SK-N-SH (cell line): ENCODE data around the gene SYPL2. TPM values are rescaled to one million over a fixed set of nuclear protein-coding genes. Genes with fewer than 3 reads are reported as not detected.

Source experiments
- CTCF ChIA-PET: fragments of 300-600, 350-600 bp; formaldehyde crosslinking; extraction: SDS; loops from one replicate; lab custom pipeline; 2021; lab: Yijun Ruan, JAX
- POLR2A ChIA-PET: fragments of 350-600 bp; sonication (Branson Sonifier 250); formaldehyde crosslinking; extraction: SDS; loops from one replicate; lab custom pipeline; 2020; ENCODE audit warnings: antibody characterized with exemption, inconsistent platforms; lab: Yijun Ruan, JAX
- DNase-seq: peaks from one replicate; pipeline ENCODE4 v3.0.0; 2012
- H2AFZ ChIP-seq: fragments of 200-600 bp; sonication (generic); 2 replicates; pipeline ENCODE4 v1.8.1; 2016; ENCODE audit warnings: antibody characterized with exemption, mild to moderate bottlenecking, low read depth
- H3F3A ChIP-seq: fragments of 200-600 bp; sonication (generic); replicated peaks from 2 replicates; pipeline ENCODE3; 2016; ENCODE audit warnings: antibody characterized with exemption, mild to moderate bottlenecking; ENCODE audit not compliant: insufficient read depth
- H3K27ac ChIP-seq, 2 experiments: fragments of 200-500 bp in 1 of 2; fragments of 200-600 bp in 1 of 2; sonication (Bioruptor generic) in 1 of 2; sonication (generic), shearing (Covaris generic) in 1 of 2; 2 replicates each; pipeline versions ENCODE4 v1.5.1 to v1.6.1; 2014 to 2016; ENCODE audit warnings: low read depth in 2 of 2, inconsistent platforms in 1 of 2, low read length in 1 of 2, mild to moderate bottlenecking in 1 of 2, mixed read lengths in 1 of 2
- H3K27me3 ChIP-seq: fragments of 200-600 bp; sonication (generic), shearing (Covaris generic); 2 replicates; pipeline ENCODE4 v1.6.1; 2016; ENCODE audit warnings: mixed run types; ENCODE audit not compliant: insufficient read depth
- H3K36me3 ChIP-seq, 2 experiments: fragments of 200-500 bp in 1 of 2; fragments of 200-600 bp in 1 of 2; sonication (Bioruptor generic) in 1 of 2; sonication (generic) in 1 of 2; replicated peaks in 1 of 2; 2 replicates each; pipeline versions ENCODE3 to v1.5.1; 2014 to 2016; ENCODE audit warnings: low read length in 1 of 2, mild to moderate bottlenecking in 1 of 2; ENCODE audit not compliant: insufficient read depth in 2 of 2, control insufficient read depth in 1 of 2
- H3K4me1 ChIP-seq, 2 experiments: fragments of 200-500 bp in 1 of 2; fragments of 200-600 bp in 1 of 2; sonication (Bioruptor generic) in 1 of 2; sonication (generic), shearing (Covaris generic) in 1 of 2; 2 replicates each; pipeline versions ENCODE4 v1.5.1 to v1.6.1; 2014 to 2016; ENCODE audit warnings: low read depth in 1 of 2, low read length in 1 of 2, mixed run types in 1 of 2; ENCODE audit not compliant: insufficient read depth in 2 of 2, control insufficient read depth in 1 of 2
- H3K4me2 ChIP-seq: fragments of 200-600 bp; sonication (generic), shearing (Covaris generic); 2 replicates; pipeline ENCODE4 v1.6.1; 2017; ENCODE audit warnings: mixed run types
- H3K4me3 ChIP-seq, 2 experiments: fragments of 200-500 bp in 1 of 2; fragments of 200-600 bp in 1 of 2; sonication (Bioruptor generic) in 1 of 2; sonication (generic), shearing (Covaris generic) in 1 of 2; 2 replicates each; pipeline versions ENCODE4 v1.5.1 to v1.8.1; 2014 to 2016; ENCODE audit warnings: low read depth in 2 of 2, inconsistent platforms in 1 of 2, low read length in 1 of 2, mild to moderate bottlenecking in 1 of 2, mixed read lengths in 1 of 2, moderate library complexity in 1 of 2
- H3K79me2 ChIP-seq: fragments of 200-600 bp; sonication (generic); 2 replicates; pipeline ENCODE4 v1.8.1; 2017; ENCODE audit warnings: mild to moderate bottlenecking; ENCODE audit not compliant: insufficient read depth
- H3K9ac ChIP-seq: fragments of 200-600 bp; sonication (generic); 2 replicates; pipeline ENCODE4 v1.6.1; 2017; ENCODE audit warnings: mixed run types
- H3K9me2 ChIP-seq: fragments of 200-600 bp; sonication (generic); 2 replicates; pipeline ENCODE4 v1.6.1; 2017; ENCODE audit warnings: mixed run types
- H3K9me3 ChIP-seq: fragments of 200-600 bp; sonication (generic); 2 replicates; pipeline ENCODE4 v1.6.1; 2017; ENCODE audit warnings: mixed run types, mild to moderate bottlenecking, moderate library complexity
- H4K20me1 ChIP-seq: fragments of 200-600 bp; sonication (generic); 2 replicates; pipeline ENCODE4 v1.6.1; 2017; ENCODE audit warnings: mild to moderate bottlenecking, mixed run types; ENCODE audit not compliant: insufficient read depth
- CTCF ChIP-seq: fragments of 200-600 bp; sonication (generic); IDR thresholded peaks from 2 replicates; pipeline ENCODE4 v1.6.1; 2017; ENCODE audit warnings: antibody characterized with exemption, mild to moderate bottlenecking, moderate library complexity
- ELF1 ChIP-seq: IDR thresholded peaks from 2 replicates; pipeline ENCODE4 v1.4.0; 2012
- EP300 ChIP-seq, 2 experiments: IDR thresholded peaks; 2 replicates each; pipeline versions ENCODE4 v1.4.0 to v1.6.1; 2012; ENCODE audit warnings: borderline replicate concordance in 1 of 2, low read depth in 1 of 2, low read length in 1 of 2
- EZH2phosphoT487 ChIP-seq: fragments of 200-600 bp; sonication (generic); IDR thresholded peaks from 2 replicates; pipeline ENCODE4 v1.6.1; 2017; ENCODE audit warnings: low read depth, mixed run types, mild to moderate bottlenecking, antibody characterized with exemption, moderate library complexity, borderline replicate concordance
- FOSL2 ChIP-seq: IDR thresholded peaks from 2 replicates; pipeline ENCODE4 v1.4.0; 2012; ENCODE audit warnings: low read depth, mild to moderate bottlenecking, moderate library complexity, borderline replicate concordance
- POLR2AphosphoS5 ChIP-seq: IDR thresholded peaks from 2 replicates; pipeline ENCODE4 v1.6.1; 2012; ENCODE audit warnings: low read depth, low read length
- SIN3A ChIP-seq: IDR thresholded peaks from 2 replicates; pipeline ENCODE4 v1.6.1; 2012; ENCODE audit warnings: low read depth, mild to moderate bottlenecking, low read length, moderate library complexity, borderline replicate concordance
- TCF12 ChIP-seq: IDR thresholded peaks from 2 replicates; pipeline ENCODE4 v1.4.0; 2012
- WGBS: methylation state at CpG from one replicate; pipeline ENCODE4 v1.1.6; 2017; ENCODE audit warnings: low lambda C conversion rate; 5-methylcytosine and 5-hydroxymethylcytosine counted together
- polyA plus RNA-seq, 3 experiments: library from polyadenylated mRNA; depleted of rRNA; stranded (reverse); fragments of >200 nt; gene quantifications; 2 replicates each; pipeline ENCODE4 v1.2.3, GENCODE V29; 2012
- TF ChIP-seq, protein P1 (sequence below): IDR thresholded peaks from 2 replicates; pipeline ENCODE4 v1.4.0; 2012; ENCODE audit warnings: low read depth, borderline replicate concordance
- TF ChIP-seq, protein P2 (sequence below): fragments of 150-350 bp; IDR thresholded peaks from 2 replicates; pipeline ENCODE4 v1.6.1; 2016; ENCODE audit warnings: mild to moderate bottlenecking, low read depth, low read length

The SYPL2 gene
- 0.03 and 0.05 TPM in 2 replicates for polyA plus RNA-seq (2012; rRNA removed)
- polyA plus RNA-seq (2012; cell fraction: cytosol; rRNA removed), result 0.01 and 0.05 TPM in 2 replicates
- 0.07 and 0.10 TPM in 2 replicates for polyA plus RNA-seq (2012; cell fraction: nucleus; rRNA removed)

GRCh38 chr1:109466452-109467300 lies at the start of gene SYPL2:
Gene SYPL2 (plus strand): TSS chr1:109466546. CDS start chr1:109466844, 298 bp downstream.
- no peaks in the 10 kb centered on the region for H3K36me3 ChIP-seq
- CTCF ChIA-PET, result interaction anchor here (1.1 to 1.2 kb wide), 2 partner anchors 24 to 66 kb away, joined by 4 to 5 read pairs; no protein-coding TSS in a partner anchor
- POLR2A ChIA-PET, result no interaction called here
- no peaks in the 10 kb centered on the region for H4K20me1 ChIP-seq
- H3K4me2 ChIP-seq, result peak within 1 kb of the TSS; percentile 71
- H3K79me2 ChIP-seq, result no peaks in the 10 kb centered on the region
- peak; percentile 79 for DNase-seq
- WGBS, result 0% methylated on average over 10 of the region's 88 CpGs
- H3K27me3 ChIP-seq, result peaks cover 94% of the 10 kb centered on the region
- peak within 1 kb of the TSS; percentile 36 to 50 for H3K4me3 ChIP-seq
- no peaks in the 10 kb centered on the region for H3K9me3 ChIP-seq
- no peaks in the 10 kb centered on the region for H3F3A ChIP-seq
- no peaks in the 10 kb centered on the region for H3K4me1 ChIP-seq
- H2AFZ ChIP-seq, result peak within 1 kb of the TSS; percentile 66; the same call in 1 of the 2 replicates
- TF ChIP-seq EZH2phosphoT487 (peak; percentile 39; the same call in 1 of the 2 replicates), CTCF (peak; percentile 10; the same call in 1 of the 2 replicates), TCF12 (no peak)
- TF ChIP-seq, protein P1, sequence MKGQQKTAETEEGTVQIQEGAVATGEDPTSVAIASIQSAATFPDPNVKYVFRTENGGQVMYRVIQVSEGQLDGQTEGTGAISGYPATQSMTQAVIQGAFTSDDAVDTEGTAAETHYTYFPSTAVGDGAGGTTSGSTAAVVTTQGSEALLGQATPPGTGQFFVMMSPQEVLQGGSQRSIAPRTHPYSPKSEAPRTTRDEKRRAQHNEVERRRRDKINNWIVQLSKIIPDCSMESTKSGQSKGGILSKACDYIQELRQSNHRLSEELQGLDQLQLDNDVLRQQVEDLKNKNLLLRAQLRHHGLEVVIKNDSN, result peak; percentile 82
- TF ChIP-seq, all 33 proteins: peak for 3
- Histone ChIP-seq H3K9me2 (no peaks in the 10 kb centered on the region), H3K27ac (no peak within 1 kb of the TSS), H3K9ac (no peak within 1 kb of the TSS)

DNA sequence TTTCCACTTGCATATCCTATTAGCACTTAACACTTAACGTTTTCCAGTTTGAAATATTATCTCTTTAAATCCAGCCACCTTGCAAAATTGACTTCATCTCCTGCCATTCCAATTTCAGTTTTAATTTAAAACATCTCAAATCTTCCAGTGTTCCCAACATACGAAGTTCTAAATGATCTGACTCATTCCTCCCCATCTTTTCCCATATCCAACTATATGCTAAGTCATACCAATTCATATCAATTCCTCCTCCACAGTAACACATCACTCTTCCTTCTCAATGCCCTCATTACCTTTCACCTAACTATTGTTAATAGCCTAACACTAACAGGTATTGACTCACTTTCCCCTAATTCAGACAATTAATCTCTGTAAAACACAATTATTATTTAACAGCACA lies 42.8 kb upstream of the SYPL2 start:
- Histone ChIP-seq H3K4me1 (peaks cover 4 to 13% of the 10 kb centered on the region in 2 experiments; a peak in 3 of 4 replicates), H3K79me2 (peaks cover 86% of the 10 kb centered on the region), H4K20me1 (peaks cover 30% of the 10 kb centered on the region), H2AFZ (no peak overlapping the region), H3F3A (peaks cover 14% of the 10 kb centered on the region), H3K27me3 (no peaks in the 10 kb centered on the region), H3K9me2 (no peaks in the 10 kb centered on the region), H3K4me3 (no peak overlapping the region), H3K4me2 (0 out of 2 replicates have a peak overlapping the region, but pooled peaks have one; percentile 86), H3K9me3 (no peaks in the 10 kb centered on the region), H3K36me3 (peaks cover 16% of the 10 kb centered on the region in 2 experiments), H3K27ac (no peak overlapping the region), H3K9ac (no peak overlapping the region)
- ChIA-PET POLR2A (no interaction called here), CTCF (interaction anchor here (0.6 to 1.2 kb wide), 3 partner anchors 27 to 109 kb away, joined by 3 to 4 read pairs (median 4); no protein-coding TSS in a partner anchor)
- TF ChIP-seq ELF1, result no peak
- TF ChIP-seq, protein P2, sequence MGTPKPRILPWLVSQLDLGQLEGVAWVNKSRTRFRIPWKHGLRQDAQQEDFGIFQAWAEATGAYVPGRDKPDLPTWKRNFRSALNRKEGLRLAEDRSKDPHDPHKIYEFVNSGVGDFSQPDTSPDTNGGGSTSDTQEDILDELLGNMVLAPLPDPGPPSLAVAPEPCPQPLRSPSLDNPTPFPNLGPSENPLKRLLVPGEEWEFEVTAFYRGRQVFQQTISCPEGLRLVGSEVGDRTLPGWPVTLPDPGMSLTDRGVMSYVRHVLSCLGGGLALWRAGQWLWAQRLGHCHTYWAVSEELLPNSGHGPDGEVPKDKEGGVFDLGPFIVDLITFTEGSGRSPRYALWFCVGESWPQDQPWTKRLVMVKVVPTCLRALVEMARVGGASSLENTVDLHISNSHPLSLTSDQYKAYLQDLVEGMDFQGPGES, result no peak
- no peak for TF ChIP-seq EP300 (IDR thresholded peaks at IDR 0.05; ENCODE audit: borderline replicate concordance in 1 of 2, low read depth in 1 of 2, low read length in 1 of 2)
- TF ChIP-seq FOSL2, result no peak
- TF ChIP-seq SIN3A, result no peak
- no peak for TF ChIP-seq POLR2AphosphoS5
- 45% methylated on average over 2 of the region's 2 CpGs for WGBS
- DNase-seq, result no peak
